Gastroesophageal sphincter (tissue), 4 donors: Measurements from ENCODE around the gene ANKS1A. TPM values are rescaled to one million over a fixed set of nuclear protein-coding genes. Genes with fewer than 3 reads are reported as not detected.
A peak's percentile ranks its signal among the peaks of the same experiment; 100 is the strongest.

Source experiments
- ATAC-seq: fragments of 150-250 bp; one replicate; pipeline ENCODE4 v1.9.1; 2016; ENCODE audit warnings: mild to moderate bottlenecking, moderate library complexity
- H3K27ac ChIP-seq, 4 donors: fragments of 200-600 bp; sonication (generic) in 3 of 4; 1 replicate in 3 of 4; 2 replicates in 1 of 4; pipeline ENCODE4 v1.5.1; 2016 to 2019
- H3K27me3 ChIP-seq: fragments of 200-600 bp; sonication (generic); one replicate; pipeline ENCODE4 v1.5.1; 2019
- H3K36me3 ChIP-seq, 2 donors: fragments of 200-600 bp; sonication (generic); one replicate each; pipeline ENCODE4 v1.5.1; 2019; ENCODE audit warnings: control low read depth in 1 of 2
- H3K4me1 ChIP-seq, 3 donors: fragments of 200-600 bp; sonication (generic); 1 replicate in 2 of 3; 2 replicates in 1 of 3; pipeline ENCODE4 v1.5.1; 2016 to 2019; ENCODE audit warnings: control low read depth in 2 of 3
- H3K4me3 ChIP-seq, 2 donors: fragments of 200-600 bp; sonication (generic); one replicate each; pipeline ENCODE4 v1.5.1; 2019; ENCODE audit warnings: mild to moderate bottlenecking in 1 of 2, moderate library complexity in 1 of 2
- H3K9me3 ChIP-seq, 3 donors: fragments of 200-600 bp; sonication (generic); one replicate each; pipeline ENCODE4 v1.5.1; 2017 to 2019; ENCODE audit warnings: control low read depth in 2 of 3
- CTCF ChIP-seq, 4 experiments: fragments of 200-600 bp in 2 of 4; fragments of 450-650 bp in 2 of 4; sonication (generic) in 1 of 4; IDR thresholded peaks; one replicate each; pipeline ENCODE4 v1.5.1; 2017 to 2019; ENCODE audit warnings: antibody characterized with exemption in 4 of 4, mild to moderate bottlenecking in 2 of 4, moderate library complexity in 2 of 4
- EP300 ChIP-seq: sonication (generic); formaldehyde crosslinking; IDR thresholded peaks from one replicate; pipeline ENCODE4 v1.6.1; 2017; ENCODE audit warnings: antibody characterized with exemption, mild to moderate bottlenecking
- POLR2A ChIP-seq, 2 donors: fragments of 450-650 bp; IDR thresholded peaks; one replicate each; pipeline ENCODE4 v1.6.1; 2017; ENCODE audit warnings: antibody characterized with exemption in 2 of 2, mild to moderate bottlenecking in 2 of 2, moderate library complexity in 1 of 2
- POLR2AphosphoS5 ChIP-seq: sonication (generic); formaldehyde crosslinking; IDR thresholded peaks from one replicate; pipeline ENCODE4 v1.6.1; 2017; ENCODE audit warnings: antibody characterized with exemption
- WGBS, 2 donors: methylation state at CpG; one replicate each; pipeline ENCODE4 v1.1.5; 2018; ENCODE audit warnings: low coverage in 1 of 2; 5-methylcytosine and 5-hydroxymethylcytosine counted together
- total RNA-seq, 4 donors: library from RNA; depleted of rRNA; stranded (reverse); fragments of >200 nt; gene quantifications; one replicate each; pipeline ENCODE4 v1.1.0, GENCODE V29; 2016

Gene ANKS1A
- total RNA-seq, 4 donors from 2014 or later = 52.0 to 135 (median 88.4) TPM

GRCh38 chr6:35089216-35089934 lies 200.3 kb downstream of the ANKS1A start:
- 56 to 73% methylated on average over 5 to 18 of the region's 19 CpGs for WGBS, 2 donors
- no peak for ATAC-seq
- Histone ChIP-seq H3K9me3 (no peaks in the 10 kb centered on the region), H3K4me3 (no peak overlapping the region), H3K4me1 (peaks cover 3 to 98% (median 26%) of the 10 kb centered on the region in 3 donors), H3K27ac (peak overlapping the region; percentile 55 to 81 (median 70)), H3K27me3 (no peaks in the 10 kb centered on the region), H3K36me3 (peaks cover 0 to 73% of the 10 kb centered on the region in 2 donors)
- TF ChIP-seq CTCF (IDR thresholded peaks at IDR 0.05) = no peak
- TF ChIP-seq POLR2AphosphoS5 = peak; percentile 45

GRCh38 chr6:35089935-35090505 lies 201.0 kb downstream of the ANKS1A start:
- Histone ChIP-seq H3K9me3 (no peaks in the 10 kb centered on the region), H3K4me1 (peaks cover 3 to 92% (median 26%) of the 10 kb centered on the region in 3 donors), H3K27me3 (no peaks in the 10 kb centered on the region), H3K36me3 (peaks cover 0 to 67% of the 10 kb centered on the region in 2 donors), H3K4me3 (no peak overlapping the region), H3K27ac (peak overlapping the region; percentile 55 to 81 (median 70))
- no peak for ATAC-seq
- WGBS, 2 donors = 65 to 78% methylated on average over 4 to 15 of the region's 15 CpGs
- TF ChIP-seq POLR2AphosphoS5 (peak; percentile 1), CTCF (IDR thresholded peaks at IDR 0.05) (no peak), POLR2A (IDR thresholded peaks at IDR 0.05) (no peak), EP300 (no peak)

GRCh38 chr6:35090734-35091133 lies 201.7 kb downstream of the ANKS1A start:
- H3K4me3 ChIP-seq = no peak overlapping the region
- H3K36me3 ChIP-seq = peaks cover 0 to 59% of the 10 kb centered on the region in 2 donors
- H3K4me1 ChIP-seq = peaks cover 4 to 92% (median 27%) of the 10 kb centered on the region in 3 donors
- no peak for TF ChIP-seq POLR2A (IDR thresholded peaks at IDR 0.05)
- no peak for TF ChIP-seq EP300
- TF ChIP-seq CTCF (IDR thresholded peaks at IDR 0.05) = no peak
- no peak for TF ChIP-seq POLR2AphosphoS5
- 61% methylated on average over 5 of the region's 10 CpGs; no CpG with 5 or more reads in 1 of the 2 donors for WGBS, 2 donors
- peak overlapping the region; percentile 14 to 81 (median 70) for H3K27ac ChIP-seq
- H3K9me3 ChIP-seq = no peaks in the 10 kb centered on the region
- no peak for ATAC-seq
- H3K27me3 ChIP-seq = no peaks in the 10 kb centered on the region

- TF ChIP-seq POLR2AphosphoS5 (peak; percentile 63), CTCF (IDR thresholded peaks at IDR 0.05) (no peak)
- Histone ChIP-seq H3K9me3 (no peaks in the 10 kb centered on the region), H3K27ac (peak overlapping the region; percentile 14 to 81 (median 70)), H3K36me3 (peaks cover 0 to 52% of the 10 kb centered on the region in 2 donors), H3K4me1 (peaks cover 11 to 92% (median 32%) of the 10 kb centered on the region in 3 donors), H3K27me3 (no peaks in the 10 kb centered on the region), H3K4me3 (no peak overlapping the region)
- peak; percentile 35 for ATAC-seq
- WGBS, 2 donors = 45 to 79% methylated on average over 7 to 15 of the region's 18 CpGs
These were observed 202.5 kb downstream of the ANKS1A start for GRCh38 chr6:35091346-35092083.
